Brain microvascular endothelial cell (primary cell): ENCODE measurements around the gene SETD5.

Experiments used
- DNase-seq: peaks from one replicate; pipeline ENCODE4 v3.0.0-alpha.2; 2020
- H3K27ac ChIP-seq: fragments of 250-450 bp; sonication (Bioruptor Pico); 2 replicates; pipeline ENCODE4 v1.5.1; 2020; ENCODE audit warnings: mild to moderate bottlenecking, moderate library complexity
- H3K27me3 ChIP-seq: fragments of 250-450 bp; sonication (Bioruptor Pico); replicated peaks from 2 replicates; pipeline ENCODE4 v1.5.1; 2020; ENCODE audit warnings: mild to moderate bottlenecking
- H3K36me3 ChIP-seq: fragments of 250-450 bp; sonication (Bioruptor Pico); replicated peaks from 2 replicates; pipeline ENCODE4 v1.5.1; 2020; ENCODE audit warnings: mild to moderate bottlenecking
- H3K4me3 ChIP-seq: 2 replicates; pipeline ENCODE4 v1.5.1; 2011; ENCODE audit warnings: low read depth, mild to moderate bottlenecking, control low read depth, low read length, moderate library complexity
- CTCF ChIP-seq: IDR thresholded peaks from 2 replicates; pipeline ENCODE4 v1.5.1; 2011; ENCODE audit warnings: low read depth, mild to moderate bottlenecking, moderate library complexity, low read length, control low read depth, inconsistent platforms; ENCODE audit errors: missing control alignments
- in situ Hi-C: cut with HindIII; loops from 2 replicates; pipeline ENCODE4 v1.10.0; 2017; ENCODE audit warnings: low sequenced_read_pairs, low pct_ligation_motif_present

SETD5 gene

GRCh38 chr3:9422712-9423424, 25.5 kb downstream of the SETD5 start:
- DNase-seq = peak; percentile 98
- in situ Hi-C loops = no loop called here
- Histone ChIP-seq H3K36me3 (peaks cover 14% of the 10 kb centered on the region), H3K4me3 (no peak overlapping the region), H3K27me3 (no peaks in the 10 kb centered on the region), H3K27ac (peak overlapping the region; percentile 91)
- TF ChIP-seq CTCF = peak; percentile 45

- H3K36me3 ChIP-seq = peaks cover 52% of the 10 kb centered on the region
- no peaks in the 10 kb centered on the region for H3K27me3 ChIP-seq
- in situ Hi-C loops = no loop called here
- H3K4me3 ChIP-seq = no peak overlapping the region
- TF ChIP-seq CTCF = no peak
- H3K27ac ChIP-seq = no peak overlapping the region
- DNase-seq = no peak
Observed at GRCh38 chr3:9428411-9428810, 31.0 kb downstream of the SETD5 start.

- Histone ChIP-seq H3K27me3 (no peaks in the 10 kb centered on the region), H3K4me3 (no peak overlapping the region), H3K27ac (no peak overlapping the region), H3K36me3 (peaks cover 74% of the 10 kb centered on the region)
- no peak for DNase-seq
- in situ Hi-C loops = no loop called here
- TF ChIP-seq CTCF = no peak
Observed at GRCh38 chr3:9430733-9431132, 33.3 kb downstream of the SETD5 start.

GRCh38 chr3:9433627-9434521, 36.5 kb downstream of the SETD5 start:
- Histone ChIP-seq H3K36me3 (peaks cover 88% of the 10 kb centered on the region), H3K27ac (no peak overlapping the region), H3K27me3 (no peaks in the 10 kb centered on the region), H3K4me3 (no peak overlapping the region)
- in situ Hi-C loops = no loop called here
- no peak for TF ChIP-seq CTCF
- no peak for DNase-seq

- Histone ChIP-seq H3K4me3 (no peak overlapping the region), H3K27ac (no peak overlapping the region), H3K27me3 (no peaks in the 10 kb centered on the region), H3K36me3 (peaks cover 86% of the 10 kb centered on the region)
- no peak for TF ChIP-seq CTCF
- in situ Hi-C loops = no loop called here
- no peak for DNase-seq
Observed at GRCh38 chr3:9435316-9435715, 37.9 kb downstream of the SETD5 start.
